ENCODE data around the gene ETV3. TPM values are rescaled to one million over a fixed set of nuclear protein-coding genes. Genes with fewer than 3 reads are reported as not detected.

ETV3 gene
- total RNA-seq, 3 donors from 2014 or later, result 20.0 to 28.0 (median 22.0) TPM

GRCh38 chr1:157142765-157143423 is 4.7 kb upstream of the ETV3 start:
- Histone ChIP-seq H3K36me3 (no peaks in the 10 kb centered on the region), H3K9me3 (no peaks in the 10 kb centered on the region), H3K27me3 (no peaks in the 10 kb centered on the region), H3K4me3 (no peak overlapping the region), H3K27ac (no peak overlapping the region), H3K4me1 (no peaks in the 10 kb centered on the region)
- no peak for DNase-seq (ENCODE audit: low spot score in 2 of 2)
- TF ChIP-seq POLR2AphosphoS5 (IDR thresholded peaks at IDR 0.05) (no peak), CTCF (IDR thresholded peaks at IDR 0.05) (no peak), POLR2A (IDR thresholded peaks at IDR 0.05) (no peak)
- intact Hi-C loops (cut with DNase I; ENCODE audit: low total_unique reads), result no loop called here

- Histone ChIP-seq H3K27me3 (no peaks in the 10 kb centered on the region), H3K4me1 (no peaks in the 10 kb centered on the region), H3K36me3 (no peaks in the 10 kb centered on the region), H3K9me3 (no peaks in the 10 kb centered on the region), H3K27ac (no peak overlapping the region), H3K4me3 (no peak overlapping the region)
- TF ChIP-seq POLR2AphosphoS5 (IDR thresholded peaks at IDR 0.05) (no peak), CTCF (IDR thresholded peaks at IDR 0.05) (no peak), POLR2A (IDR thresholded peaks at IDR 0.05) (no peak)
- DNase-seq (ENCODE audit: low spot score in 2 of 2), result no peak
- intact Hi-C loops (cut with DNase I; ENCODE audit: low total_unique reads), result no loop called here
These were observed 4.0 kb upstream of the ETV3 start for GRCh38 chr1:157142201-157142600.

- no peak overlapping the region for H3K27ac ChIP-seq
- no peaks in the 10 kb centered on the region for H3K27me3 ChIP-seq
- no peaks in the 10 kb centered on the region for H3K9me3 ChIP-seq
- peaks cover 0 to 6% of the 10 kb centered on the region in 2 donors for H3K4me1 ChIP-seq
- DNase-seq (ENCODE audit: low spot score in 2 of 2), result no peak
- TF ChIP-seq POLR2AphosphoS5 (IDR thresholded peaks at IDR 0.05) (no peak), CTCF (IDR thresholded peaks at IDR 0.05) (no peak)
- no peaks in the 10 kb centered on the region for H3K36me3 ChIP-seq
- intact Hi-C loops (cut with DNase I; ENCODE audit: low total_unique reads), result no loop called here
- H3K4me3 ChIP-seq, result no peak overlapping the region
These were observed 3.1 kb upstream of the ETV3 start for GRCh38 chr1:157141212-157141855.

- H3K4me3 ChIP-seq, result no peak overlapping the region
- no peaks in the 10 kb centered on the region for H3K9me3 ChIP-seq
- intact Hi-C loops (cut with DNase I; ENCODE audit: low total_unique reads), result no loop called here
- H3K4me1 ChIP-seq, result peaks cover 0 to 6% of the 10 kb centered on the region in 2 donors
- no peaks in the 10 kb centered on the region for H3K27me3 ChIP-seq
- H3K36me3 ChIP-seq, result no peaks in the 10 kb centered on the region
- H3K27ac ChIP-seq, result no peak overlapping the region
- no peak for DNase-seq (ENCODE audit: low spot score in 2 of 2)
- no peak for TF ChIP-seq POLR2AphosphoS5 (IDR thresholded peaks at IDR 0.05)
- no peak for TF ChIP-seq POLR2A (IDR thresholded peaks at IDR 0.05)
- no peak for TF ChIP-seq CTCF (IDR thresholded peaks at IDR 0.05)
These were observed 1.9 kb upstream of the ETV3 start for GRCh38 chr1:157140063-157140588.

GRCh38 chr1:157139052-157139715 is 989 bp upstream of the ETV3 start:
- H3K36me3 ChIP-seq, result no peaks in the 10 kb centered on the region
- no peak for DNase-seq (ENCODE audit: low spot score in 2 of 2)
- H3K4me3 ChIP-seq, result peak overlapping the region; percentile 88 to 97 (median 96)
- no peaks in the 10 kb centered on the region for H3K27me3 ChIP-seq
- intact Hi-C loops (cut with DNase I; ENCODE audit: low total_unique reads), result no loop called here
- TF ChIP-seq POLR2AphosphoS5 (IDR thresholded peaks at IDR 0.05), result no peak
- no peaks in the 10 kb centered on the region for H3K9me3 ChIP-seq
- H3K27ac ChIP-seq, result peak overlapping the region; percentile 98 to 99
- H3K4me1 ChIP-seq, result peaks cover 0 to 10% of the 10 kb centered on the region in 2 donors
